Panc1 (cell line): ENCODE data around the gene PLEKHA7.

Experiments
- CTCF ChIP-seq: fragments of 450-650 bp; IDR thresholded peaks from 2 replicates; pipeline ENCODE4 v1.5.1; 2017; ENCODE audit warnings: mild to moderate bottlenecking
- POLR2AphosphoS5 ChIP-seq: IDR thresholded peaks from 2 replicates; pipeline ENCODE4 v1.6.1; 2012; ENCODE audit warnings: mild to moderate bottlenecking, low read depth, low read length, moderate library complexity
- SIN3A ChIP-seq: IDR thresholded peaks from 2 replicates; pipeline ENCODE4 v1.6.1; 2012; ENCODE audit warnings: low read depth, mild to moderate bottlenecking, low read length, moderate library complexity, borderline replicate concordance; ENCODE audit not compliant: insufficient read depth
- TCF7L2 ChIP-seq: IDR thresholded peaks from 2 replicates; pipeline ENCODE4 v1.6.1; 2011; ENCODE audit warnings: mild to moderate bottlenecking, low read depth, low read length, inconsistent platforms
- TF ChIP-seq, protein P1 (sequence below), 2 experiments: IDR thresholded peaks; 2 replicates each; pipeline ENCODE4 v1.6.1; 2011 to 2012; ENCODE audit warnings: low read depth in 2 of 2, control low read depth in 1 of 2, low read length in 1 of 2, mild to moderate bottlenecking in 1 of 2, moderate library complexity in 1 of 2; ENCODE audit not compliant: insufficient read depth in 1 of 2

DNA sequence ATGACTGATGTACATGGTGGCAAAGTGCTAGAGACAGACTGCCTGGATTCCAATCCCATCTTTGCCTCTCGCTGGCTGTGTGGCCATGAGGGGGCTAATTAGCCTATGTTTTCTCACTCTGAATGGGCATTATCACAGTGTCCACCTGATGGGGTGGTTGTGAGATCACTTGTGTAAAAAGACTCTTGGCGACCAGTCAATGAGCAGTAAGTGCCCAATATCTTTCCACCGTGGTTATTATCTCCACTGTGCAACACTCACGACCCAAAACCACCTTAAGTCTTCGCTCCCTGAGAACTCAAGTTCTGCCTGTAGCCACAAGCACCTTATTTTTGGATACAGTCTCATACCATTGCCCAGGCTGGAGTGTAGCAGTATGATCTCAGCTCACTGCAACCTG, 52.1 kb downstream of the PLEKHA7 start:
- TF ChIP-seq CTCF (no peak), POLR2AphosphoS5 (no peak), TCF7L2 (no peak), SIN3A (no peak)
- TF ChIP-seq, protein P1, sequence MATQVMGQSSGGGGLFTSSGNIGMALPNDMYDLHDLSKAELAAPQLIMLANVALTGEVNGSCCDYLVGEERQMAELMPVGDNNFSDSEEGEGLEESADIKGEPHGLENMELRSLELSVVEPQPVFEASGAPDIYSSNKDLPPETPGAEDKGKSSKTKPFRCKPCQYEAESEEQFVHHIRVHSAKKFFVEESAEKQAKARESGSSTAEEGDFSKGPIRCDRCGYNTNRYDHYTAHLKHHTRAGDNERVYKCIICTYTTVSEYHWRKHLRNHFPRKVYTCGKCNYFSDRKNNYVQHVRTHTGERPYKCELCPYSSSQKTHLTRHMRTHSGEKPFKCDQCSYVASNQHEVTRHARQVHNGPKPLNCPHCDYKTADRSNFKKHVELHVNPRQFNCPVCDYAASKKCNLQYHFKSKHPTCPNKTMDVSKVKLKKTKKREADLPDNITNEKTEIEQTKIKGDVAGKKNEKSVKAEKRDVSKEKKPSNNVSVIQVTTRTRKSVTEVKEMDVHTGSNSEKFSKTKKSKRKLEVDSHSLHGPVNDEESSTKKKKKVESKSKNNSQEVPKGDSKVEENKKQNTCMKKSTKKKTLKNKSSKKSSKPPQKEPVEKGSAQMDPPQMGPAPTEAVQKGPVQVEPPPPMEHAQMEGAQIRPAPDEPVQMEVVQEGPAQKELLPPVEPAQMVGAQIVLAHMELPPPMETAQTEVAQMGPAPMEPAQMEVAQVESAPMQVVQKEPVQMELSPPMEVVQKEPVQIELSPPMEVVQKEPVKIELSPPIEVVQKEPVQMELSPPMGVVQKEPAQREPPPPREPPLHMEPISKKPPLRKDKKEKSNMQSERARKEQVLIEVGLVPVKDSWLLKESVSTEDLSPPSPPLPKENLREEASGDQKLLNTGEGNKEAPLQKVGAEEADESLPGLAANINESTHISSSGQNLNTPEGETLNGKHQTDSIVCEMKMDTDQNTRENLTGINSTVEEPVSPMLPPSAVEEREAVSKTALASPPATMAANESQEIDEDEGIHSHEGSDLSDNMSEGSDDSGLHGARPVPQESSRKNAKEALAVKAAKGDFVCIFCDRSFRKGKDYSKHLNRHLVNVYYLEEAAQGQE (IDR thresholded peaks at IDR 0.05; ENCODE audit: insufficient read depth in 1 of 2, low read depth in 2 of 2, low read length in 1 of 2), result no peak
